GM18868 (cell line): ENCODE data around the gene NT5DC1.
A peak's percentile ranks its signal among the peaks of the same experiment; 100 is the strongest.

Source experiments
- ATAC-seq: cut with Tn5 transposase; IDR thresholded peaks from one replicate; pipeline ENCODE4 v1.9.1; 2021; ENCODE audit warnings: mild to moderate bottlenecking, moderate library complexity; ENCODE audit not compliant: unreplicated experiment

Gene NT5DC1

GRCh38 chr6:116189472-116189871, 88.8 kb downstream of the NT5DC1 start:
- ATAC-seq: no peak

GRCh38 chr6:116190550-116190949, 89.9 kb downstream of the NT5DC1 start:
- no peak for ATAC-seq

- no peak for ATAC-seq
These were observed 91.2 kb downstream of the NT5DC1 start for GRCh38 chr6:116191881-116192280.

- ATAC-seq: no peak
These were observed 92.1 kb downstream of the NT5DC1 start for GRCh38 chr6:116192786-116193185.

- ATAC-seq: no peak
These were observed 96.2 kb downstream of the NT5DC1 start for GRCh38 chr6:116196841-116197240.

GRCh38 chr6:116200619-116201249, 100.1 kb downstream of the NT5DC1 start:
- ATAC-seq: no peak

GRCh38 chr6:116201538-116201937, 100.9 kb downstream of the NT5DC1 start:
- no peak for ATAC-seq

GRCh38 chr6:116205281-116205680, 104.6 kb downstream of the NT5DC1 start:
- peak; percentile 6 for ATAC-seq

GRCh38 chr6:116206231-116206903, 105.7 kb downstream of the NT5DC1 start:
- ATAC-seq: no peak

GRCh38 chr6:116208056-116208785, 107.6 kb downstream of the NT5DC1 start:
- ATAC-seq: no peak

GRCh38 chr6:116210316-116210715, 109.7 kb downstream of the NT5DC1 start:
- no peak for ATAC-seq

- ATAC-seq: no peak
These were observed 110.2 kb downstream of the NT5DC1 start for GRCh38 chr6:116210750-116211425.

- no peak for ATAC-seq
These were observed 114.0 kb downstream of the NT5DC1 start for GRCh38 chr6:116214681-116215080.

GRCh38 chr6:116215414-116215813, 114.8 kb downstream of the NT5DC1 start:
- ATAC-seq: no peak

GRCh38 chr6:116217069-116217468, 116.4 kb downstream of the NT5DC1 start:
- ATAC-seq: peak; percentile 71

- no peak for ATAC-seq
These were observed 117.5 kb downstream of the NT5DC1 start for GRCh38 chr6:116218172-116218633.

GRCh38 chr6:116218866-116219265, 118.2 kb downstream of the NT5DC1 start:
- no peak for ATAC-seq

GRCh38 chr6:116221067-116221466, 120.4 kb downstream of the NT5DC1 start:
- no peak for ATAC-seq

GRCh38 chr6:116221911-116222310, 121.3 kb downstream of the NT5DC1 start:
- ATAC-seq: no peak

GRCh38 chr6:116223355-116223754, 122.7 kb downstream of the NT5DC1 start:
- no peak for ATAC-seq

- ATAC-seq: no peak
These were observed 128.7 kb downstream of the NT5DC1 start for GRCh38 chr6:116229287-116229913.
